Ishikawa (cell line): ENCODE results near the gene CSNK1G2.
A peak's percentile ranks its signal among the peaks of the same experiment; 100 is the strongest.

Experiments
- CEBPB ChIP-seq: IDR thresholded peaks from 2 replicates; pipeline ENCODE4 v1.6.1; 2012
- CREB1 ChIP-seq: IDR thresholded peaks from 2 replicates; pipeline ENCODE4 v1.6.1; 2012; ENCODE audit warnings: low read depth
- EGR1 ChIP-seq: IDR thresholded peaks from 2 replicates; pipeline ENCODE4 v1.6.1; 2012
- EP300 ChIP-seq: IDR thresholded peaks from 2 replicates; pipeline ENCODE4 v1.6.1; 2012; ENCODE audit warnings: borderline replicate concordance
- FOXM1 ChIP-seq: IDR thresholded peaks from 2 replicates; pipeline ENCODE4 v1.6.1; 2012; ENCODE audit warnings: low read depth, borderline replicate concordance
- NFIC ChIP-seq: IDR thresholded peaks from 2 replicates; pipeline ENCODE4 v1.6.1; 2012
- RAD21 ChIP-seq: IDR thresholded peaks from 2 replicates; pipeline ENCODE4 v1.6.1; 2012; ENCODE audit warnings: low read depth
- TAF1 ChIP-seq: IDR thresholded peaks from 2 replicates; pipeline ENCODE4 v1.6.1; 2012; ENCODE audit warnings: low read depth, mild to moderate bottlenecking
- TCF12 ChIP-seq: IDR thresholded peaks from 2 replicates; pipeline ENCODE4 v1.6.1; 2012; ENCODE audit warnings: low read depth
- TEAD4 ChIP-seq: IDR thresholded peaks from 2 replicates; pipeline ENCODE4 v1.6.1; 2012
- YY1 ChIP-seq: IDR thresholded peaks from 2 replicates; pipeline ENCODE4 v1.6.1; 2012; ENCODE audit warnings: low read depth
- ZBTB7A ChIP-seq: IDR thresholded peaks from 2 replicates; pipeline ENCODE4 v1.6.1; 2012; ENCODE audit warnings: low read depth
- TF ChIP-seq, protein P1 (sequence below): IDR thresholded peaks from 2 replicates; pipeline ENCODE4 v1.6.1; 2012; ENCODE audit warnings: low read depth, mild to moderate bottlenecking
- TF ChIP-seq, protein P2 (sequence below): IDR thresholded peaks from 2 replicates; pipeline ENCODE4 v1.6.1; 2012
- TF ChIP-seq, protein P3 (sequence below): IDR thresholded peaks from 2 replicates; pipeline ENCODE4 v1.6.1; 2012

Gene CSNK1G2

DNA sequence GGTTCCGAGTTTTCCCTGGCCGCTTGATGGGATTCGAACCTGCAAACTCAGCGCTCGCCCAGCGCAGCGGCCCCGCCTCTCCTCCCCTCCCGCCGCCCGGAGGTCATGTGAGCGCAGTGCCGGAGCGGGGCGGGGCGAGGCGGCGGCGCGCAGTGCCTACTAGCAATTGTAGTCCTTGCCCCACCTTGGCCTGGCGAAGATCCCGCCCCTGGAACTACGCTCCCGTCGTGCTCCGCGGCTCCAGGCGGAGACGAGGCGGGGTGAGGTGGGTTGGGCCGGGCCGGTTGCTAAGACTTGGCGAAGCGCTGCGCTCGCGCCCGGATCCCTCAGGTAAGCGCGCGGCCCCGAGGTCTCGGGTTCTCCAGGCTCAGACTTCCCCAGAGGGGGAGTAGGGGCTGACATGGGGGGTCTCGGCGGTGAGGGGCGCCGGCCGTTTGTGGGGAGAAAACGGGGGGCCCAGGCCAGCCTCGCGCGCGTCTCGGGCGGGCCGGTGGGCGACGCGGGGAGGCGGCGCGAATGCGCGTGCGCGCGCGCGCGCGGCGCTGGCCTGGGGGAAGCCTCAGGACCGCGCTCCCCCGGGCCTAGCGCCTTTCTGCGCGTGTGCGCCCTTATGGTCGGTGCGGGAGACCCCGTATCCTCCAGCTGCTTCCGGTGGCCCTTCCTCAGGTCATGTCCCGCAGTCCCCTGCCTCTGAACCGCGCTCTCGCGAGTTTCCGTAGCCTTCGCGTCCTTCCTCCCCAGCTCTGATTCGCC is 35.7 kb upstream of the CSNK1G2 start, which contains the start of the genes ADAT3 and SCAMP4:
TSS of gene ADAT3 (plus strand) at position 290 of the 753 bp plus-strand sequence. CDS start 6,649 bp downstream, outside the sequence.
TSS of gene SCAMP4 (plus strand) at position 290 of the 753 bp plus-strand sequence. CDS start 9,621 bp downstream, outside the sequence.
- TF ChIP-seq FOXM1 (no peak), RAD21 (no peak), TCF12 (peak; percentile 26), ZBTB7A (0 out of 2 replicates have a peak, but pooled peaks have one; percentile 22), NFIC (peak; percentile 28; the same call in 1 of the 2 replicates), CREB1 (0 out of 2 replicates have a peak, but pooled peaks have one; percentile 54), TEAD4 (no peak; the same call in 1 of the 2 replicates), YY1 (0 out of 2 replicates have a peak, but pooled peaks have one; percentile 49), EGR1 (no peak), TAF1 (peak; percentile 73), EP300 (no peak), CEBPB (no peak)
- TF ChIP-seq, protein P1, sequence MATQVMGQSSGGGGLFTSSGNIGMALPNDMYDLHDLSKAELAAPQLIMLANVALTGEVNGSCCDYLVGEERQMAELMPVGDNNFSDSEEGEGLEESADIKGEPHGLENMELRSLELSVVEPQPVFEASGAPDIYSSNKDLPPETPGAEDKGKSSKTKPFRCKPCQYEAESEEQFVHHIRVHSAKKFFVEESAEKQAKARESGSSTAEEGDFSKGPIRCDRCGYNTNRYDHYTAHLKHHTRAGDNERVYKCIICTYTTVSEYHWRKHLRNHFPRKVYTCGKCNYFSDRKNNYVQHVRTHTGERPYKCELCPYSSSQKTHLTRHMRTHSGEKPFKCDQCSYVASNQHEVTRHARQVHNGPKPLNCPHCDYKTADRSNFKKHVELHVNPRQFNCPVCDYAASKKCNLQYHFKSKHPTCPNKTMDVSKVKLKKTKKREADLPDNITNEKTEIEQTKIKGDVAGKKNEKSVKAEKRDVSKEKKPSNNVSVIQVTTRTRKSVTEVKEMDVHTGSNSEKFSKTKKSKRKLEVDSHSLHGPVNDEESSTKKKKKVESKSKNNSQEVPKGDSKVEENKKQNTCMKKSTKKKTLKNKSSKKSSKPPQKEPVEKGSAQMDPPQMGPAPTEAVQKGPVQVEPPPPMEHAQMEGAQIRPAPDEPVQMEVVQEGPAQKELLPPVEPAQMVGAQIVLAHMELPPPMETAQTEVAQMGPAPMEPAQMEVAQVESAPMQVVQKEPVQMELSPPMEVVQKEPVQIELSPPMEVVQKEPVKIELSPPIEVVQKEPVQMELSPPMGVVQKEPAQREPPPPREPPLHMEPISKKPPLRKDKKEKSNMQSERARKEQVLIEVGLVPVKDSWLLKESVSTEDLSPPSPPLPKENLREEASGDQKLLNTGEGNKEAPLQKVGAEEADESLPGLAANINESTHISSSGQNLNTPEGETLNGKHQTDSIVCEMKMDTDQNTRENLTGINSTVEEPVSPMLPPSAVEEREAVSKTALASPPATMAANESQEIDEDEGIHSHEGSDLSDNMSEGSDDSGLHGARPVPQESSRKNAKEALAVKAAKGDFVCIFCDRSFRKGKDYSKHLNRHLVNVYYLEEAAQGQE = no peak
- TF ChIP-seq, protein P2, sequence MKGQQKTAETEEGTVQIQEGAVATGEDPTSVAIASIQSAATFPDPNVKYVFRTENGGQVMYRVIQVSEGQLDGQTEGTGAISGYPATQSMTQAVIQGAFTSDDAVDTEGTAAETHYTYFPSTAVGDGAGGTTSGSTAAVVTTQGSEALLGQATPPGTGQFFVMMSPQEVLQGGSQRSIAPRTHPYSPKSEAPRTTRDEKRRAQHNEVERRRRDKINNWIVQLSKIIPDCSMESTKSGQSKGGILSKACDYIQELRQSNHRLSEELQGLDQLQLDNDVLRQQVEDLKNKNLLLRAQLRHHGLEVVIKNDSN = peak; percentile 98
- TF ChIP-seq, protein P3, sequence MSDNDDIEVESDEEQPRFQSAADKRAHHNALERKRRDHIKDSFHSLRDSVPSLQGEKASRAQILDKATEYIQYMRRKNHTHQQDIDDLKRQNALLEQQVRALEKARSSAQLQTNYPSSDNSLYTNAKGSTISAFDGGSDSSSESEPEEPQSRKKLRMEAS = peak; percentile 80

DNA sequence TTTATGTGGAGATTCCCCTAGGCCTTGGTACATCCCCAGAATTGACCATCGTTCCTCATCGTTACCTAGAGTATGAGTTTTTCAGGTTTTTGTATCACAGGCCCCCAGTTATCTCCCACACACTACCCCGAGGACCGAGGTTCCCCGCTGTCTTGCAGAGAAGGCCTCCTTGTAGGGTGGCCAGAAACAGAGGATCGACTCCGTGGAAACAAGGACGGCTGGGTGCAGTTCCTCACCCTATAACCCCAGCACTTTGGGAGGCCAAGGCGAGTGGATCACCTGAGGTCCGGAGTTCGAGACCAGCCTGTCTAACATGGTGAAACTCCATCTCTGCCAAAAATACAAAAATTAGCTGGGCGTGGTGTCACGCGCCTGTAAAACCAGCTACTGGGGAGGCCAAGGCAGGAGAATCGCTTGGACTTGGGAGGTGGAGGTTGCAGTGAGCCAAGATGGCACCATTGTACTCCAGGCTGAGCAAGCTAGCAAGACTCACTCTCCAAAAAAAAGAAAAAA is 35.1 kb upstream of the CSNK1G2 start:
- no peak for TF ChIP-seq TCF12
- TF ChIP-seq YY1 = no peak
- TF ChIP-seq EP300 = no peak
- TF ChIP-seq ZBTB7A = no peak
- no peak for TF ChIP-seq CEBPB
- no peak; the same call in 1 of the 2 replicates for TF ChIP-seq TAF1
- TF ChIP-seq EGR1 = no peak

DNA sequence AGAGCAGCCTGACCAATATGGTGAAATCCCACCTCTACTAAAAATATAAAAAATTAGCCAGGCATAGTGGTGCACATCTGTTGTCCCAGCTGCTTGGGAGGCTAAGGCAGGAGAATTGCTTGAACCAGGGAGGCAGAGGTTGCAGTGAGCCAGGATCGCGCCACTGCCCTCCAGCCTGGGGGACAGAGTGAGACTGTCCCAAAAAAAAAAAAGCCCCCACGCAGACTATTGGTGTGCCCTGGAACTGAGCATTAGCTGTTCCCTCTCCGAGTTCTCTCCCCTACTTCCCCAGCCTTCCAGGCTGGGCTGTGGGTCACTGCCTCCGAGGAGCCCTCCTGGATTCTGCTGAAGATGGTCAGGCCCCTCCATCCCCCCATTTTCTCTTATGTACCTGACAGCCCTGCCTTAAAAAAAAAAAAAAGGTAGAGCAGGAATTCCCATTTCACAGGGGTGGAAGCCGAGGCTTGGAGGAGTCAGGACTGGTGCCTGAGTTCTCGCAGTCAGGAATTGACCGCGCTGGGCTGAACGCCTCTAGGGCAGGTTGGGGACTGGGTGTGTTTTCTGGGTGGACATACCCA is 33.9 kb upstream of the CSNK1G2 start:
- no peak for TF ChIP-seq FOXM1
- TF ChIP-seq ZBTB7A = no peak
- no peak for TF ChIP-seq YY1
- no peak for TF ChIP-seq CREB1
- TF ChIP-seq NFIC = no peak
- TF ChIP-seq EGR1 = no peak
- TF ChIP-seq RAD21 = no peak
- TF ChIP-seq, protein P2 = no peak
- TF ChIP-seq EP300 = no peak
- TF ChIP-seq, protein P1 = no peak
- no peak for TF ChIP-seq TCF12
- TF ChIP-seq CEBPB = no peak
- no peak for TF ChIP-seq TAF1
- TF ChIP-seq, protein P3 = no peak
- TF ChIP-seq TEAD4 = no peak

DNA sequence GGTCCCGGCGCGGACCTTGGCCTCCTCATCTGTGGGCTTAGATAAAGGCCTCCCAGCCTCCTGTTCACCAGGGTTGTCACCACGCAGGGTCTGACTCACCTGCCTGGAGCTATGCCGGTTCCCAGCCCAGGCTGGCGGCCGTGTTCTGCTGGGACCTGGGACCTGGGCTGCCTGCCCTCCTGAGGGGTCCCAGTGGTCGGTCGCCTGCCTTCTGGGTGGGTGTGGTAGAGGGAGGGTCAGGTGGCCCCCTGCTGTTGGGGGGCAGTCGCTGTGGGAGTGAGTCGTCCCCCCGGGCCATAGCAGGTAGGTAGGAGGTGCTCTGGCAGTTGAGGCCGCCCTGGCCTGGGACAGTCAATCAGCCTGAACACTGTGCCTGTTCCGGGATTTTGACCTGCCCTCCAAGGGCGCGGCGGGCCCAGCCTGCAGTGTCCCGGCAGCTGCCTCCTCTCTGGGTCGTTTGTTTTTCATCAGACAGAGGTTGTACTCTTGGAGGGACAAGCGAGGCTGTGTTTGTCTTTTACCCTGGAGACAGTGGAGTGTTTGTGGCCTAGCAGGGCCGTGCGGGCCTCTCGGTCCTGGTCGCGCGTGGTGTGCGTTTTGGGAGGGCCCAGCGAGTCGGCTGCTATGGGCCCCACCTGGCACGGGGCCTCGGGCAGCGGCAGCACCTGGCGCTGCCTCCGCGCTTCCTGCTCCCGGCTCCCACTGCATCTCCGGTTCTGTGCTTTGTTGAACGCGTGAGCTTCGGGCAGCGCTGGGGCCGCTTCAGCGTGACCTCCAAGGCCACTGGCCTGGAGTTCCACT is 33.2 kb upstream of the CSNK1G2 start:
- TF ChIP-seq TAF1 (no peak), CEBPB (no peak), FOXM1 (no peak), YY1 (no peak), NFIC (no peak), CREB1 (no peak), ZBTB7A (no peak), TCF12 (no peak), EGR1 (no peak), EP300 (no peak), TEAD4 (no peak), RAD21 (no peak)
- TF ChIP-seq, protein P1 = no peak
- TF ChIP-seq, protein P3 = no peak
- TF ChIP-seq, protein P2 = no peak
